ENCODE data around the gene LARGE1.

- TF ChIP-seq CTCF (IDR thresholded peaks at IDR 0.05; ENCODE audit: low read depth, low read length) (no peak), POLR2A (IDR thresholded peaks at IDR 0.05; ENCODE audit: extremely low read depth, insufficient read length) (no peak), MAX (IDR thresholded peaks at IDR 0.05; ENCODE audit: low read depth, low read length) (no peak)
Measured at GRCh38 chr22:33562501-33562900, 357.8 kb downstream of the LARGE1 start.

All from NB4 (cell line).